HG02571 (cell line): ENCODE measurements around the gene ATXN2L.
"Not testable (repeated sequence)": the region's sequence is repeated elsewhere in the genome, so short reads cannot be mapped to it uniquely, and the experiment has no call there.

ENCODE experiments used
- ATAC-seq: cut with Tn5 transposase; IDR thresholded peaks from one replicate; pipeline ENCODE4 v1.9.1; 2021; ENCODE audit warnings: mild to moderate bottlenecking, moderate library complexity; ENCODE audit not compliant: unreplicated experiment

ATXN2L gene

GRCh38 chr16:28866454-28866804, 43.6 kb downstream of the ATXN2L start:
- ATAC-seq = no peak

- ATAC-seq = no peak
Measured at GRCh38 chr16:28867241-28867640, 44.4 kb downstream of the ATXN2L start.

- ATAC-seq = not testable (repeated sequence)
Measured at GRCh38 chr16:28867646-28868045, 44.8 kb downstream of the ATXN2L start.

- ATAC-seq = no peak
Measured at GRCh38 chr16:28869201-28869600, 46.4 kb downstream of the ATXN2L start.

- no peak for ATAC-seq
Measured at GRCh38 chr16:28872952-28873351, 50.2 kb downstream of the ATXN2L start.

GRCh38 chr16:28873543-28874201, 50.9 kb downstream of the ATXN2L start:
- ATAC-seq = no peak

GRCh38 chr16:28874406-28874805, 51.6 kb downstream of the ATXN2L start:
- no peak for ATAC-seq

GRCh38 chr16:28875134-28876018, 52.6 kb downstream of the ATXN2L start:
- no peak for ATAC-seq

- no peak for ATAC-seq
Measured at GRCh38 chr16:28876019-28876659, 53.3 kb downstream of the ATXN2L start.

- ATAC-seq = no peak
Measured at GRCh38 chr16:28876973-28877654, 54.3 kb downstream of the ATXN2L start.

GRCh38 chr16:28877655-28878000, 54.8 kb downstream of the ATXN2L start:
- ATAC-seq = no peak

GRCh38 chr16:28878083-28878926, 55.5 kb downstream of the ATXN2L start, which contains the start of gene ATP2A1:
TSS of gene ATP2A1 (plus strand) at chr16:28878488. CDS start at chr16:28878672, 184 bp downstream.
- ATAC-seq = no peak

GRCh38 chr16:28879261-28879840, 56.6 kb downstream of the ATXN2L start:
- ATAC-seq = peak; percentile 25

GRCh38 chr16:28879841-28880588, 57.2 kb downstream of the ATXN2L start:
- ATAC-seq = peak; percentile 88

- ATAC-seq = no peak
Measured at GRCh38 chr16:28880589-28880915, 57.8 kb downstream of the ATXN2L start.

GRCh38 chr16:28880955-28881354, 58.2 kb downstream of the ATXN2L start:
- ATAC-seq = no peak

GRCh38 chr16:28881565-28881964, 58.8 kb downstream of the ATXN2L start:
- not testable (repeated sequence) for ATAC-seq

- no peak for ATAC-seq
Measured at GRCh38 chr16:28882551-28883160, 59.9 kb downstream of the ATXN2L start.
